ENCODE data around the gene NOTCH3. TPM values are rescaled to one million over a fixed set of nuclear protein-coding genes. Genes with fewer than 3 reads are reported as not detected.

NOTCH3 gene
- total RNA-seq, 2 donors from 2014 or later: 140 to 171 TPM

GRCh38 chr19:15141143-15141542, 59.7 kb downstream of the NOTCH3 start:
- Mint-ChIP-seq H3K9me3 (peaks cover 19% of the 10 kb centered on the region), H3K36me3 (ENCODE audit: low read depth) (no peaks in the 10 kb centered on the region), H3K4me1 (no peaks in the 10 kb centered on the region), H3K4me3 (no peak overlapping the region), H3K27ac (no peak overlapping the region), H3K27me3 (ENCODE audit: insufficient read depth) (peaks cover 23% of the 10 kb centered on the region)
- Histone ChIP-seq H3K27ac (ENCODE audit: low read depth, low read length) (no peak overlapping the region), H3K9ac (ENCODE audit: extremely low read depth, low read length, poor library complexity, severe bottlenecking) (no peak overlapping the region), H3K36me3 (ENCODE audit: control insufficient read depth, insufficient read depth, low read length) (no peaks in the 10 kb centered on the region), H3K4me3 (ENCODE audit: low read length) (no peak overlapping the region), H3K27me3 (ENCODE audit: control insufficient read depth, insufficient read depth, low read length, poor library complexity, severe bottlenecking) (no peaks in the 10 kb centered on the region), H3K9me3 (ENCODE audit: control insufficient read depth, low read length) (no peaks in the 10 kb centered on the region), H3K4me1 (ENCODE audit: control insufficient read depth, insufficient read depth, low read length) (no peaks in the 10 kb centered on the region)
- peak; percentile 5 for DNase-seq
- TF ChIP-seq CTCF (conservative IDR thresholded peaks at IDR 0.05): no peak
- 93 to 97% methylated on average over 21 to 25 of the region's 25 CpGs for WGBS, 2 experiments (ENCODE audit: insufficient coverage in 1 of 2, insufficient read length in 1 of 2)

GRCh38 chr19:15138427-15138826, 62.4 kb downstream of the NOTCH3 start:
- no peaks in the 10 kb centered on the region for H3K36me3 ChIP-seq (ENCODE audit: control insufficient read depth, insufficient read depth, low read length)
- H3K4me1 ChIP-seq (ENCODE audit: control insufficient read depth, insufficient read depth, low read length): no peaks in the 10 kb centered on the region
- H3K27ac Mint-ChIP-seq: no peak overlapping the region
- no peaks in the 10 kb centered on the region for H3K27me3 ChIP-seq (ENCODE audit: control insufficient read depth, insufficient read depth, low read length, poor library complexity, severe bottlenecking)
- H3K4me1 Mint-ChIP-seq: no peaks in the 10 kb centered on the region
- WGBS, 2 experiments (ENCODE audit: insufficient coverage in 1 of 2, insufficient read length in 1 of 2): 89% methylated on average over 1 of the region's 1 CpG; no CpG with 5 or more reads in 1 of the 2 experiments
- no peak for DNase-seq
- H3K36me3 Mint-ChIP-seq (ENCODE audit: low read depth): no peaks in the 10 kb centered on the region
- no peak for TF ChIP-seq CTCF (conservative IDR thresholded peaks at IDR 0.05)
- H3K9ac ChIP-seq (ENCODE audit: extremely low read depth, low read length, poor library complexity, severe bottlenecking): no peak overlapping the region
- no peak overlapping the region for H3K27ac ChIP-seq (ENCODE audit: low read depth, low read length)
- no peak overlapping the region for H3K4me3 Mint-ChIP-seq
- H3K4me3 ChIP-seq (ENCODE audit: low read length): no peak overlapping the region
- no peaks in the 10 kb centered on the region for H3K9me3 ChIP-seq (ENCODE audit: control insufficient read depth, low read length)
- H3K9me3 Mint-ChIP-seq: peaks cover 19% of the 10 kb centered on the region
- H3K27me3 Mint-ChIP-seq (ENCODE audit: insufficient read depth): peaks cover 19% of the 10 kb centered on the region

- H3K27ac ChIP-seq (ENCODE audit: low read depth, low read length): no peak overlapping the region
- peaks cover 19% of the 10 kb centered on the region for H3K9me3 Mint-ChIP-seq
- no peaks in the 10 kb centered on the region for H3K27me3 ChIP-seq (ENCODE audit: control insufficient read depth, insufficient read depth, low read length, poor library complexity, severe bottlenecking)
- no peak for TF ChIP-seq CTCF (conservative IDR thresholded peaks at IDR 0.05)
- peaks cover 19% of the 10 kb centered on the region for H3K27me3 Mint-ChIP-seq (ENCODE audit: insufficient read depth)
- no peak overlapping the region for H3K27ac Mint-ChIP-seq
- no peak overlapping the region for H3K9ac ChIP-seq (ENCODE audit: extremely low read depth, low read length, poor library complexity, severe bottlenecking)
- H3K36me3 Mint-ChIP-seq (ENCODE audit: low read depth): no peaks in the 10 kb centered on the region
- no peaks in the 10 kb centered on the region for H3K4me1 ChIP-seq (ENCODE audit: control insufficient read depth, insufficient read depth, low read length)
- H3K4me1 Mint-ChIP-seq: no peaks in the 10 kb centered on the region
- no peak overlapping the region for H3K4me3 Mint-ChIP-seq
- H3K36me3 ChIP-seq (ENCODE audit: control insufficient read depth, insufficient read depth, low read length): no peaks in the 10 kb centered on the region
- DNase-seq: peak; percentile 5
- H3K4me3 ChIP-seq (ENCODE audit: low read length): no peak overlapping the region
- no peaks in the 10 kb centered on the region for H3K9me3 ChIP-seq (ENCODE audit: control insufficient read depth, low read length)
Measured at GRCh38 chr19:15137777-15138176, 63.0 kb downstream of the NOTCH3 start.
